ENCODE data around the gene AIFM3.

- TF ChIP-seq EP300 (IDR thresholded peaks at IDR 0.05; ENCODE audit: borderline replicate concordance), result no peak
- no peak for TF ChIP-seq FOXM1 (IDR thresholded peaks at IDR 0.05; ENCODE audit: borderline replicate concordance, low read depth)
- TF ChIP-seq TEAD4 (IDR thresholded peaks at IDR 0.05), result no peak
- no peak for TF ChIP-seq TAF1 (IDR thresholded peaks at IDR 0.05; ENCODE audit: low read depth)
- TF ChIP-seq, protein P1, sequence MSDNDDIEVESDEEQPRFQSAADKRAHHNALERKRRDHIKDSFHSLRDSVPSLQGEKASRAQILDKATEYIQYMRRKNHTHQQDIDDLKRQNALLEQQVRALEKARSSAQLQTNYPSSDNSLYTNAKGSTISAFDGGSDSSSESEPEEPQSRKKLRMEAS (IDR thresholded peaks at IDR 0.05), result no peak
- no peak for TF ChIP-seq RAD21 (IDR thresholded peaks at IDR 0.05; ENCODE audit: low read depth)
- TF ChIP-seq, protein P2, sequence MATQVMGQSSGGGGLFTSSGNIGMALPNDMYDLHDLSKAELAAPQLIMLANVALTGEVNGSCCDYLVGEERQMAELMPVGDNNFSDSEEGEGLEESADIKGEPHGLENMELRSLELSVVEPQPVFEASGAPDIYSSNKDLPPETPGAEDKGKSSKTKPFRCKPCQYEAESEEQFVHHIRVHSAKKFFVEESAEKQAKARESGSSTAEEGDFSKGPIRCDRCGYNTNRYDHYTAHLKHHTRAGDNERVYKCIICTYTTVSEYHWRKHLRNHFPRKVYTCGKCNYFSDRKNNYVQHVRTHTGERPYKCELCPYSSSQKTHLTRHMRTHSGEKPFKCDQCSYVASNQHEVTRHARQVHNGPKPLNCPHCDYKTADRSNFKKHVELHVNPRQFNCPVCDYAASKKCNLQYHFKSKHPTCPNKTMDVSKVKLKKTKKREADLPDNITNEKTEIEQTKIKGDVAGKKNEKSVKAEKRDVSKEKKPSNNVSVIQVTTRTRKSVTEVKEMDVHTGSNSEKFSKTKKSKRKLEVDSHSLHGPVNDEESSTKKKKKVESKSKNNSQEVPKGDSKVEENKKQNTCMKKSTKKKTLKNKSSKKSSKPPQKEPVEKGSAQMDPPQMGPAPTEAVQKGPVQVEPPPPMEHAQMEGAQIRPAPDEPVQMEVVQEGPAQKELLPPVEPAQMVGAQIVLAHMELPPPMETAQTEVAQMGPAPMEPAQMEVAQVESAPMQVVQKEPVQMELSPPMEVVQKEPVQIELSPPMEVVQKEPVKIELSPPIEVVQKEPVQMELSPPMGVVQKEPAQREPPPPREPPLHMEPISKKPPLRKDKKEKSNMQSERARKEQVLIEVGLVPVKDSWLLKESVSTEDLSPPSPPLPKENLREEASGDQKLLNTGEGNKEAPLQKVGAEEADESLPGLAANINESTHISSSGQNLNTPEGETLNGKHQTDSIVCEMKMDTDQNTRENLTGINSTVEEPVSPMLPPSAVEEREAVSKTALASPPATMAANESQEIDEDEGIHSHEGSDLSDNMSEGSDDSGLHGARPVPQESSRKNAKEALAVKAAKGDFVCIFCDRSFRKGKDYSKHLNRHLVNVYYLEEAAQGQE (IDR thresholded peaks at IDR 0.05; ENCODE audit: low read depth), result no peak
Measured at GRCh38 chr22:20920881-20921203, 46.2 kb upstream of the AIFM3 start.

All from Ishikawa (cell line).